ENCODE measurements around the gene TMEM203. TPM values are rescaled to one million over a fixed set of nuclear protein-coding genes. Genes with fewer than 3 reads are reported as not detected.

The TMEM203 gene
- total and polyA plus RNA-seq, 2 of the 4 experiments (the other 2 are of a cell fraction): 18.8 to 40.6 TPM

GRCh38 chr9:137163365-137163715 lies 42.1 kb downstream of the TMEM203 start:
- H3K18ac ChIP-seq (ENCODE audit: low read depth, low read length): no peak overlapping the region
- in situ Hi-C loops (cut with MboI; ENCODE audit: low sequenced_read_pairs) (no loop called here), dilution Hi-C loops (cut with HindIII; ENCODE audit: low sequenced_read_pairs, unreplicated experiment) (no loop called here), intact Hi-C loops (cut with micrococcal nuclease) (no loop called here)
- no peak overlapping the region for H4K91ac ChIP-seq (ENCODE audit: insufficient read depth, low read depth, low read length)
- 26% methylated on average over 20 of the region's 26 CpGs; no CpG with 5 or more reads in 1 of the 2 experiments for WGBS, 2 experiments (ENCODE audit: extremely low coverage in 2 of 2, insufficient read length in 1 of 2)
- H4K20me1 ChIP-seq (ENCODE audit: insufficient read depth, low read length): no peaks in the 10 kb centered on the region
- no peaks in the 10 kb centered on the region for H3K9me3 ChIP-seq (ENCODE audit: control insufficient read depth, insufficient read depth, low read length)
- H4K8ac ChIP-seq (ENCODE audit: low read depth in 2 of 2, low read length in 2 of 2): peak overlapping the region in 1 of 2 experiments; percentile 63; a peak in 1 of 4 replicates
- no TSS peak for BruUV-seq (replicated peaks)
- H2AFZ ChIP-seq (replicated peaks; ENCODE audit: low read length, poor library complexity): peak overlapping the region; percentile 94
- no peak overlapping the region for H2BK20ac ChIP-seq (ENCODE audit: low read depth, low read length)
- CTCF ChIA-PET: no interaction called here
- H3K4me3 ChIP-seq (ENCODE audit: insufficient read depth, low read depth, low read length): peak overlapping the region; percentile 31
- no peak overlapping the region for H3K9ac ChIP-seq (ENCODE audit: low read depth, low read length)
- no peak overlapping the region for H4K5ac ChIP-seq (ENCODE audit: low read depth, low read length)
- H2BK120ac ChIP-seq (ENCODE audit: low read depth, low read length): no peak overlapping the region
- H3K56ac ChIP-seq (ENCODE audit: extremely low read depth, insufficient read depth, low read length): no peak overlapping the region
- DNase-seq: no peak
- H3K14ac ChIP-seq (replicated peaks; ENCODE audit: low read depth, low read length): no peak overlapping the region
- no peak overlapping the region for H3K4ac ChIP-seq (ENCODE audit: low read depth, low read length)
- peak overlapping the region; percentile 67 for H3K4me2 ChIP-seq (ENCODE audit: low read depth, low read length)
- peaks cover 88% of the 10 kb centered on the region for H3K27me3 ChIP-seq (ENCODE audit: control insufficient read depth, insufficient read depth, low read length)
- no peak overlapping the region for H3K23ac ChIP-seq (ENCODE audit: low read depth, low read length)
- peak; percentile 43 for ATAC-seq (ENCODE audit: low read depth)
- no peak overlapping the region for H2BK5ac ChIP-seq (ENCODE audit: low read depth, low read length, poor library complexity, severe bottlenecking)
- no peak overlapping the region for H2AK9ac ChIP-seq (replicated peaks; ENCODE audit: low read depth, low read length, poor library complexity)
- H3K4me1 ChIP-seq (ENCODE audit: control insufficient read depth, insufficient read depth, low read length): no peaks in the 10 kb centered on the region
- H2BK15ac ChIP-seq (ENCODE audit: low read depth, low read length): no peak overlapping the region
- no peak overlapping the region for H2AK5ac ChIP-seq (ENCODE audit: low read depth, low read length)
- H3K36me3 ChIP-seq (ENCODE audit: control insufficient read depth, insufficient read depth, low read length): no peaks in the 10 kb centered on the region
- H3K27ac ChIP-seq (ENCODE audit: insufficient read depth, low read length): no peak overlapping the region
- no peaks in the 10 kb centered on the region for H3K9me1 ChIP-seq (ENCODE audit: insufficient read depth, low read length)
- TF ChIP-seq CTCF (conservative IDR thresholded peaks at IDR 0.05; ENCODE audit: low read depth, low read length) (no peak), MAFK (IDR thresholded peaks at IDR 0.05; ENCODE audit: low read depth, low read length) (no peak), SMC3 (IDR thresholded peaks at IDR 0.05; ENCODE audit: low read depth, low read length) (no peak), POLR2A (IDR thresholded peaks at IDR 0.05; ENCODE audit: low read depth, low read length) (no peak)
- H3K79me1 ChIP-seq (ENCODE audit: low read depth in 1 of 2, low read length in 2 of 2): no peaks in the 10 kb centered on the region
- POLR2A ChIA-PET (ENCODE audit: unreplicated experiment): no interaction called here

All from IMR-90 (cell line).